GM19463 (cell line): ENCODE results near the gene XKR7.

ENCODE experiments used
- ATAC-seq: cut with Tn5 transposase; IDR thresholded peaks from one replicate; pipeline ENCODE4 v1.9.1; 2021; ENCODE audit warnings: mild to moderate bottlenecking, moderate library complexity; ENCODE audit not compliant: unreplicated experiment

XKR7 gene

GRCh38 chr20:31975874-31976273 lies 7.9 kb downstream of the XKR7 start:
- ATAC-seq = no peak

- no peak for ATAC-seq
Observed at GRCh38 chr20:31977080-31977479, 9.1 kb downstream of the XKR7 start.

GRCh38 chr20:31979713-31980426 lies 11.9 kb downstream of the XKR7 start:
- no peak for ATAC-seq

GRCh38 chr20:31981784-31982183 lies 13.8 kb downstream of the XKR7 start:
- no peak for ATAC-seq

GRCh38 chr20:31984981-31985471 lies 17.1 kb downstream of the XKR7 start:
- ATAC-seq = no peak

GRCh38 chr20:31987744-31988143 lies 19.8 kb downstream of the XKR7 start:
- no peak for ATAC-seq

GRCh38 chr20:31988430-31989015 lies 20.6 kb downstream of the XKR7 start:
- no peak for ATAC-seq

- no peak for ATAC-seq
Observed at GRCh38 chr20:31989030-31989645, 21.2 kb downstream of the XKR7 start.

- ATAC-seq = no peak
Observed at GRCh38 chr20:31990641-31991338, 22.8 kb downstream of the XKR7 start.

GRCh38 chr20:31991339-31991705 lies 23.4 kb downstream of the XKR7 start:
- no peak for ATAC-seq

GRCh38 chr20:31992086-31992485 lies 24.1 kb downstream of the XKR7 start:
- no peak for ATAC-seq

- no peak for ATAC-seq
Observed at GRCh38 chr20:31996996-31997395, 29.0 kb downstream of the XKR7 start.

- no peak for ATAC-seq
Observed at GRCh38 chr20:31998246-31998645, 30.3 kb downstream of the XKR7 start.

GRCh38 chr20:32003325-32003724 lies 35.4 kb downstream of the XKR7 start:
- ATAC-seq = no peak

- no peak for ATAC-seq
Observed at GRCh38 chr20:32004963-32005362, 37.0 kb downstream of the XKR7 start.

GRCh38 chr20:32006053-32006452 lies 38.1 kb downstream of the XKR7 start:
- ATAC-seq = no peak

- ATAC-seq = no peak
Observed at GRCh38 chr20:32006841-32007786, 39.2 kb downstream of the XKR7 start.

- no peak for ATAC-seq
Observed at GRCh38 chr20:32007787-32008616, 40.1 kb downstream of the XKR7 start.

GRCh38 chr20:32009564-32009963 lies 41.6 kb downstream of the XKR7 start:
- ATAC-seq = no peak

GRCh38 chr20:32010101-32010500 lies 42.1 kb downstream of the XKR7 start, which contains the start of gene CCM2L:
CCM2L (plus strand) TSS chr20:32010438; CDS start chr20:32010455, 17 bp downstream.
- no peak for ATAC-seq
